WTC11 (cell line): ENCODE data around the gene SLC10A6. TPM values are rescaled to one million over a fixed set of nuclear protein-coding genes. Genes with fewer than 3 reads are reported as not detected.
"Not testable (repeated sequence)": the region's sequence is repeated elsewhere in the genome, so short reads cannot be mapped to it uniquely, and the experiment has no call there.

Experiments used
- ATAC-seq: fragments of 200-7000 bp; cut with Tn5 transposase; 2 replicates; pipeline ENCODE4 v1.10.0; 2021; ENCODE audit warnings: mild to moderate bottlenecking, moderate library complexity
- CTCF ChIA-PET: fragments of 300-600 bp; sonication (Branson Sonifier 250); formaldehyde crosslinking; loops from one replicate; lab custom pipeline; 2021; ENCODE audit warnings: antibody characterized with exemption; lab: Charles Lee
- POLR2A ChIA-PET: fragments of 350-600 bp; sonication (Branson Sonifier 250); formaldehyde crosslinking; loops from one replicate; lab custom pipeline; 2021; ENCODE audit warnings: antibody characterized with exemption; lab: Charles Lee
- DNase-seq: peaks from one replicate; pipeline ENCODE4 v3.0.0; 2021; ENCODE audit warnings: low spot score
- H3K27ac Mint-ChIP-seq: 2 replicates; pipeline ENCODE4 v1.8.0; 2021; ENCODE audit warnings: mixed read lengths
- H3K27me3 Mint-ChIP-seq: 2 replicates; pipeline ENCODE4 v1.8.0; 2021; ENCODE audit warnings: low read depth, mild to moderate bottlenecking, moderate library complexity, mixed read lengths
- H3K36me3 Mint-ChIP-seq: 2 replicates; pipeline ENCODE4 v1.8.0; 2021; ENCODE audit warnings: mixed read lengths
- H3K4me1 Mint-ChIP-seq: 2 replicates; pipeline ENCODE4 v1.8.0; 2022; ENCODE audit warnings: mixed read lengths
- H3K4me3 Mint-ChIP-seq: 2 replicates; pipeline ENCODE4 v1.8.0; 2021; ENCODE audit warnings: mild to moderate bottlenecking, moderate library complexity, mixed read lengths
- H3K9me3 Mint-ChIP-seq: 2 replicates; pipeline ENCODE4 v1.8.0; 2021; ENCODE audit warnings: mixed read lengths
- AR ChIP-seq: fragments of 250-450 bp; sonication (Bioruptor Pico); IDR thresholded peaks from 2 replicates; pipeline ENCODE4 v1.9.0; 2021; ENCODE audit warnings: mild to moderate bottlenecking
- ARID4B ChIP-seq: sonication (generic); formaldehyde crosslinking; IDR thresholded peaks from 2 replicates; pipeline ENCODE4 v1.8.0; 2023; ENCODE audit warnings: missing genetic modification reagents, mild to moderate bottlenecking, borderline replicate concordance
- CBFB ChIP-seq: sonication (generic); formaldehyde crosslinking; IDR thresholded peaks from 2 replicates; pipeline ENCODE4 v1.8.1; 2022; ENCODE audit warnings: mild to moderate bottlenecking, low read depth, missing genetic modification reagents
- GRHL2 ChIP-seq: fragments of 250-450 bp; sonication (Bioruptor Pico); IDR thresholded peaks from 2 replicates; pipeline ENCODE4 v1.8.0; 2022; ENCODE audit warnings: mild to moderate bottlenecking, moderate library complexity; ENCODE audit not compliant: insufficient replicate concordance, severe bottlenecking
- MXD4 ChIP-seq: fragments of 250-450 bp; sonication (Bioruptor Pico); IDR thresholded peaks from 2 replicates; pipeline ENCODE4 v1.8.0; 2021; ENCODE audit warnings: mild to moderate bottlenecking, moderate library complexity, borderline replicate concordance
- RORB ChIP-seq: fragments of 250-450 bp; sonication (Bioruptor Pico); IDR thresholded peaks from 2 replicates; pipeline ENCODE4 v1.9.0; 2021; ENCODE audit warnings: mild to moderate bottlenecking
- SMAD4 ChIP-seq: sonication (generic); formaldehyde crosslinking; IDR thresholded peaks from 2 replicates; pipeline ENCODE4 v1.8.0; 2022; ENCODE audit warnings: mild to moderate bottlenecking, missing genetic modification reagents
- USF1 ChIP-seq: sonication (generic); formaldehyde crosslinking; IDR thresholded peaks from 2 replicates; pipeline ENCODE4 v1.8.0; 2022; ENCODE audit warnings: mild to moderate bottlenecking, missing genetic modification reagents
- ZBTB43 ChIP-seq: sonication (generic); formaldehyde crosslinking; IDR thresholded peaks from 2 replicates; pipeline ENCODE4 v1.8.1; 2023; ENCODE audit warnings: mild to moderate bottlenecking, missing genetic modification reagents
- ZNF121 ChIP-seq: sonication (generic); formaldehyde crosslinking; IDR thresholded peaks from 2 replicates; pipeline ENCODE4 v1.8.0; 2023; ENCODE audit warnings: missing genetic modification reagents
- ZNF138 ChIP-seq: sonication (generic); formaldehyde crosslinking; conservative IDR thresholded peaks from 2 replicates; pipeline ENCODE4 v1.8.1; 2022; ENCODE audit warnings: mild to moderate bottlenecking, moderate library complexity, missing genetic modification reagents
- ZNF232 ChIP-seq: sonication (generic); formaldehyde crosslinking; IDR thresholded peaks from 2 replicates; pipeline ENCODE4 v1.8.0; 2022; ENCODE audit warnings: mild to moderate bottlenecking, missing genetic modification reagents
- ZNF281 ChIP-seq: sonication (generic); formaldehyde crosslinking; IDR thresholded peaks from 2 replicates; pipeline ENCODE4 v1.8.0; 2023; ENCODE audit warnings: mild to moderate bottlenecking, missing genetic modification reagents
- ZNF512 ChIP-seq: sonication (generic); formaldehyde crosslinking; IDR thresholded peaks from 2 replicates; pipeline ENCODE4 v1.8.1; 2022; ENCODE audit warnings: missing genetic modification reagents, borderline replicate concordance
- total RNA-seq: library from RNA; stranded (reverse); gene quantifications from 3 replicates; pipeline ENCODE4 v1.2.3, GENCODE V29; 2021

SLC10A6 gene
- total RNA-seq, 1 experiment from 2014 or later = not detected

- TF ChIP-seq ZNF512 (CRISPR knock-in tag) (no peak), MXD4 (CRISPR knock-in tag) (no peak), ZBTB43 (CRISPR knock-in tag) (no peak), ZNF281 (CRISPR knock-in tag) (no peak), ZNF121 (CRISPR knock-in tag) (no peak), ARID4B (CRISPR knock-in tag) (no peak), SMAD4 (no peak), RORB (CRISPR knock-in tag) (no peak)
- TF ChIP-seq, all 79 proteins: peak for 0
Measured at GRCh38 chr4:86876894-86877685, 27.9 kb upstream of the SLC10A6 start (continued).

- H3K36me3 Mint-ChIP-seq = peaks cover 18% of the 10 kb centered on the region
- POLR2A ChIA-PET, ATAC-seq, H3K4me3 Mint-ChIP-seq, H3K27ac Mint-ChIP-seq, H3K4me1 Mint-ChIP-seq, H3K27me3 Mint-ChIP-seq, DNase-seq: not testable (repeated sequence)
- peaks cover 23% of the 10 kb centered on the region for H3K9me3 Mint-ChIP-seq
- CTCF ChIA-PET = interaction anchor here (0.5 kb wide), 1 partner anchor 282 kb away, joined by 3 read pairs; no protein-coding TSS in a partner anchor
Measured at GRCh38 chr4:86875436-86875835, 26.3 kb upstream of the SLC10A6 start.

GRCh38 chr4:86872135-86872534, 23.0 kb upstream of the SLC10A6 start:
- CTCF ChIA-PET = no interaction called here
- POLR2A ChIA-PET = no interaction called here
- Mint-ChIP-seq H3K27ac (no peak overlapping the region), H3K36me3 (no peaks in the 10 kb centered on the region), H3K4me1 (no peaks in the 10 kb centered on the region), H3K9me3 (peaks cover 4% of the 10 kb centered on the region; the same call in 1 of the 2 replicates), H3K27me3 (peaks cover 3% of the 10 kb centered on the region; the same call in 1 of the 2 replicates), H3K4me3 (no peak overlapping the region)
- no peak for ATAC-seq
- DNase-seq = no peak
- TF ChIP-seq USF1 (CRISPR knock-in tag) (no peak), GRHL2 (CRISPR knock-in tag) (no peak), ZNF138 (CRISPR knock-in tag) (no peak), ZBTB43 (CRISPR knock-in tag) (no peak), AR (CRISPR knock-in tag) (no peak), ZNF232 (no peak), CBFB (CRISPR knock-in tag) (no peak)
